ENCODE measurements around the gene PPP6R3.

GRCh38 chr11:68523743-68524142 is 63.2 kb downstream of the PPP6R3 start:
- TF ChIP-seq CTCF (IDR thresholded peaks at IDR 0.05): no peak
- TF ChIP-seq POLR2AphosphoS5 (IDR thresholded peaks at IDR 0.05): no peak
- no peak for TF ChIP-seq POLR2A (IDR thresholded peaks at IDR 0.05)

Measured in stomach (tissue), 4 donors.